OCI-LY7 (cell line): Measurements from ENCODE around the gene LYRM9.
"Not testable (repeated sequence)": the region's sequence is repeated elsewhere in the genome, so short reads cannot be mapped to it uniquely, and the experiment has no call there.

ENCODE experiments used
- CTCF ChIP-seq: fragments of 200-600 bp; sonication (generic); conservative IDR thresholded peaks from 2 replicates; pipeline ENCODE4 v1.5.1; 2014; ENCODE audit warnings: mild to moderate bottlenecking, antibody characterized with exemption, low read length, moderate library complexity, mixed read lengths
- EZH2phosphoT487 ChIP-seq: fragments of 200-600 bp; sonication (generic); IDR thresholded peaks from 2 replicates; pipeline ENCODE4 v1.6.1; 2018; ENCODE audit warnings: low read depth, borderline replicate concordance, mild to moderate bottlenecking, mixed run types, antibody characterized with exemption, low read length, moderate library complexity, mixed read lengths

GRCh38 chr17:27837769-27838168 is 55.4 kb downstream of the LYRM9 start:
- TF ChIP-seq CTCF, EZH2phosphoT487: not testable (repeated sequence)
